Spleen (tissue), 7 donors: ENCODE results near the gene KCNN2.

ENCODE experiments used
- CTCF ChIP-seq, 11 experiments: fragments of 200-600 bp in 7 of 11; fragments of 450-650 bp in 4 of 11; sonication (generic) in 4 of 11; IDR thresholded peaks in 8 of 11; conservative IDR thresholded peaks in 3 of 11; 1 replicate in 7 of 11; 2 replicates in 4 of 11; pipeline versions ENCODE4 v1.4.0 to v1.8.0; 2016 to 2021; ENCODE audit warnings: antibody characterized with exemption in 11 of 11, inconsistent platforms in 4 of 11, mild to moderate bottlenecking in 1 of 11
- POLR2A ChIP-seq, 3 donors: fragments of 450-650 bp; IDR thresholded peaks; one replicate each; pipeline ENCODE4 v1.5.1; 2017; ENCODE audit warnings: antibody characterized with exemption in 3 of 3, mild to moderate bottlenecking in 1 of 3
- POLR2AphosphoS5 ChIP-seq, 3 donors: sonication (generic); formaldehyde crosslinking; IDR thresholded peaks; one replicate each; pipeline ENCODE4 v1.5.1; 2017; ENCODE audit warnings: antibody characterized with exemption in 3 of 3
- donor health status: DM: no; HTN: no; CAD: no; lungs with moderate emphysema.
- donor health status: DM: no; HTN: no; CAD: no.
- donor health status: DM: no; HTN: no; CAD: no.

DNA sequence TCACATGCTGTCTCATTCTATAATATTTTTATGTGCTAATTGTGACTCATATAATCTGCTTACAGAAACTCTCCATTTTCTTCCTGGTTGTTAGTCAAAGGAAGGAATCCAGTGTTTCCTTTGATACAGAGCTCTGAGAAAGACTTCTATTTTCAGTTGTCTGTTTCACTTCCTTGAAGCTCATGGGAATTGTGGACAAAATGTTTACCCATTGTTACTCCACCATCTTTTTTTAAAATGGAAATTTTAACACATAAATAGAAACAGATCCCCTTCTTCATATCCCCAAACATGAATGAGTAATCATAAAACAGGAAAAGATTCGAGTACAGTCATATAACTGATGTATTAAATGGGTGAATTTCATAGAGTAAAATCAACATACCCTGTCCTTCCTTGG is 42.0 kb upstream of the KCNN2 start:
- TF ChIP-seq CTCF (IDR thresholded peaks at IDR 0.05 in 8 of 11, conservative IDR thresholded peaks at IDR 0.05 in 3 of 11) (no peak), POLR2AphosphoS5 (IDR thresholded peaks at IDR 0.05) (no peak), POLR2A (IDR thresholded peaks at IDR 0.05) (no peak)
